ENCODE measurements around the gene ZDHHC7. TPM values are rescaled to one million over a fixed set of nuclear protein-coding genes. Genes with fewer than 3 reads are reported as not detected.
"Not testable (repeated sequence)": the region's sequence is repeated elsewhere in the genome, so short reads cannot be mapped to it uniquely, and the experiment has no call there.

Gene ZDHHC7
- 10 to 100 TPM; 28.1 to 28.7 TPM for total RNA-seq

- POLR2A ChIA-PET = interaction anchor here (0.9 to 2.2 kb wide), 5 partner anchors 8 to 76 kb away, joined by 3 to 21 read pairs (median 6); partner anchors contain the start of gene KIAA0513
- H3K27me3 Mint-ChIP-seq (ENCODE audit: low read depth) = peaks cover 4% of the 10 kb centered on the region
- H3K4me1 Mint-ChIP-seq (ENCODE audit: low read depth) = peaks cover 21% of the 10 kb centered on the region
- CTCF ChIA-PET = interaction anchor here (0.8 to 4.8 kb wide), 11 partner anchors 11 to 273 kb away, joined by 3 to 49 read pairs (median 4); partner anchors contain the start of gene KIAA0513
- H3K9me3 Mint-ChIP-seq (ENCODE audit: insufficient read depth) = no peaks in the 10 kb centered on the region
- H3K36me3 Mint-ChIP-seq (ENCODE audit: low read depth) = peaks cover 5% of the 10 kb centered on the region
- H3K27ac Mint-ChIP-seq = peak within 1 kb of the TSS; percentile 98
- DNase-seq = peak; percentile 91
- H3K4me3 Mint-ChIP-seq = peak within 1 kb of the TSS; percentile 96
- peak; percentile 94 for ATAC-seq
These were observed at the start of gene ZDHHC7 for GRCh38 chr16:85010931-85011845. ZDHHC7 (minus strand) TSS chr16:85011535; CDS start chr16:84990618, 20,917 bp downstream.

DNA sequence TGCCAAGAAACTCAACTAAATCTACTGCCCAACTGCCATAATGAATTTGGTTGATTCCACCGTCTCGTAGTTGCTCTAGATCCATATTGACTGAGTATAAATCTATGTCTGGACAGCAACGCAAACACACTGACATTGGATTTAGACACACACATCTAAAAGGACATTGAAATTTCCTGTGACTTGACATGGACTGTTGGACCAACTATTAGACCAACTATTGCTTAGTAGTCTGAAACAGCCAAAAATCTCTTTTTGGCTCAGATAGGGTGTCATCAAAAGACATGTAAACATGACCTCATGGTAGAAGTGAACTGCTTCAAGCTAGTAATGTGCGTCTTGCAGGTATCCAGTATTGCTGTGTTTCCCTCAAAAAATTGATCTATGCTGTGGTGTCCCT, 47.6 kb upstream of the ZDHHC7 start:
- no peak overlapping the region for H3K4me3 Mint-ChIP-seq
- H3K9me3 Mint-ChIP-seq (ENCODE audit: insufficient read depth) = no peaks in the 10 kb centered on the region
- H3K4me1 Mint-ChIP-seq (ENCODE audit: low read depth) = peaks cover 52% of the 10 kb centered on the region
- ATAC-seq (no peak), DNase-seq (no peak)
- H3K27ac Mint-ChIP-seq = no peak overlapping the region
- ChIA-PET POLR2A (no interaction called here), CTCF (interaction anchor here (0.8 to 1.5 kb wide), 3 partner anchors 12 to 31 kb away, joined by 3 to 5 read pairs (median 4); partner anchors contain the start of gene KIAA0513)
- peaks cover 4% of the 10 kb centered on the region for H3K36me3 Mint-ChIP-seq (ENCODE audit: low read depth)
- peaks cover 3% of the 10 kb centered on the region for H3K27me3 Mint-ChIP-seq (ENCODE audit: low read depth)

DNA sequence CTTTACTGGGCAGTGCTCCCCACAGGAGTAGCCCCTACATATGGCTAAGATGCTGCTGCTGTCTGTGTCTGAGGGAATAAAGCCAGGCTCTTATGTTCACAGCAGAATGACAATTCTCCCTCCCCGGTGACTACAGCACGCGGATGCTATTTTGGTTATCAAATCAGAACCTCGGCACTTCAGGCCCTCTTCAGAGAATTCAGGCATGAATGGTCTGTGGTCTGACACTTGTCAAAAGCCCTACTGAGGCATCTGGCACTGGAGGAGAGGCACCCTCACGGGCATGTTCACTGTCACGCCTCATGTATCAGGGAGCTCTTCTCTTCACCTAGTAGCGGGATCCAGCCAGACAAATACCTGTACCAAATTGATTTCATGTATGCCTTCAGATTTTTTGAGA, 46.6 kb upstream of the ZDHHC7 start:
- no peak for DNase-seq
- H3K4me3 Mint-ChIP-seq = no peak overlapping the region
- peaks cover 4% of the 10 kb centered on the region for H3K9me3 Mint-ChIP-seq (ENCODE audit: insufficient read depth)
- H3K36me3 Mint-ChIP-seq (ENCODE audit: low read depth) = peaks cover 9% of the 10 kb centered on the region
- H3K27me3 Mint-ChIP-seq (ENCODE audit: low read depth) = peaks cover 3% of the 10 kb centered on the region
- POLR2A ChIA-PET = no interaction called here
- CTCF ChIA-PET = interaction anchor here (1.5 to 3.1 kb wide), 2 partner anchors 11 to 30 kb away, joined by 4 to 23 read pairs; partner anchors contain the start of gene KIAA0513
- H3K27ac Mint-ChIP-seq = no peak overlapping the region
- no peak for ATAC-seq
- peaks cover 53% of the 10 kb centered on the region for H3K4me1 Mint-ChIP-seq (ENCODE audit: low read depth)

DNA sequence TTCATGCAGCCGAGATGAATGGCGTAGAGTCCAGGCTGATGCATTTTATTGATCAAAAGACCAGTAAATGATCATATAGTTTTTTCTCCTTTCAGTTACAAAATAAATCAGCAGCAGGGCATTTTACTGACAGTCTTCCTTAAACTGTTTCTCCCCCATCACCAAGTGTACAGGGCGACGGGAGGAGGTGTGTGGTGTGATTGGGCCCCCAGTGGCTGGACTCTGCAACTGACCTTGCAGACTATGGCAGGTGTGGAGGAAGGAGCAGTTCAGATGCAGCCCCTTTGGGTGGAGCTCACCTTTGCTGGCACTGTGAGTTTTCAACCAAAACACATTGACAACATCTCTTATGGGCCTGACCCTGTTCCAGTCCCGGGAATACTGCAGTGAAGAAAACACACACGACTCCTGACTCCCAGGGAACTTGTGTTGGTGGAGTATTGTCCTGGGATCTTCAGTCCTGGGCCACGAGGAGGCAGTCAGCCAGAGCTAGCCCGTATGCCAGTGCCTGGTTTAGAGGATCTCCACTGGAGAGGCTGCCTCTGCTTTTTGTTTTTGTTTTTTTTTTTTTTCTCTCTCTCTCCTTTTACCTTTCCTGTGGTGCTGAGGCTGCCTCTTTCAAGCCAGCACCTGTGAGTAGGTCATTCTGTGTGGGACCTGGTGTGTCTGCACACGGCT, 46.0 kb upstream of the ZDHHC7 start:
- POLR2A ChIA-PET = interaction anchor here (1.7 kb wide), 1 partner anchor 34 kb away, joined by 7 read pairs; no protein-coding TSS in a partner anchor
- peak overlapping the region; percentile 98 for H3K27ac Mint-ChIP-seq
- peaks cover 49% of the 10 kb centered on the region for H3K4me1 Mint-ChIP-seq (ENCODE audit: low read depth)
- H3K36me3 Mint-ChIP-seq (ENCODE audit: low read depth) = peaks cover 9% of the 10 kb centered on the region
- DNase-seq (no peak), ATAC-seq (no peak)
- H3K9me3 Mint-ChIP-seq (ENCODE audit: insufficient read depth) = peaks cover 4% of the 10 kb centered on the region
- CTCF ChIA-PET = interaction anchor here (2.9 to 3.1 kb wide), 2 partner anchors 30 kb away, joined by 23 to 27 read pairs; partner anchors contain the start of gene KIAA0513
- H3K27me3 Mint-ChIP-seq (ENCODE audit: low read depth) = peaks cover 3% of the 10 kb centered on the region
- peak overlapping the region; percentile 3 for H3K4me3 Mint-ChIP-seq

- peaks cover 9% of the 10 kb centered on the region for H3K36me3 Mint-ChIP-seq (ENCODE audit: low read depth)
- H3K4me3 Mint-ChIP-seq = peak overlapping the region; percentile 76
- ATAC-seq (no peak), DNase-seq (peak; percentile 33)
- H3K4me1 Mint-ChIP-seq (ENCODE audit: low read depth) = peaks cover 42% of the 10 kb centered on the region
- peaks cover 4% of the 10 kb centered on the region for H3K9me3 Mint-ChIP-seq (ENCODE audit: insufficient read depth)
- POLR2A ChIA-PET = interaction anchor here (0.9 to 2.1 kb wide), 6 partner anchors 9 to 49 kb away, joined by 3 to 19 read pairs (median 6); partner anchors contain the start of genes KIAA0513 and ZDHHC7
- H3K27ac Mint-ChIP-seq = peak overlapping the region; percentile 98
- H3K27me3 Mint-ChIP-seq (ENCODE audit: low read depth) = peaks cover 3% of the 10 kb centered on the region
- CTCF ChIA-PET = interaction anchor here (0.9 to 3.1 kb wide), 12 partner anchors 9 to 59 kb away, joined by 3 to 27 read pairs (median 4); partner anchors contain the start of gene KIAA0513
These were observed 44.9 kb upstream of the ZDHHC7 start for GRCh38 chr16:85056211-85056748.

DNA sequence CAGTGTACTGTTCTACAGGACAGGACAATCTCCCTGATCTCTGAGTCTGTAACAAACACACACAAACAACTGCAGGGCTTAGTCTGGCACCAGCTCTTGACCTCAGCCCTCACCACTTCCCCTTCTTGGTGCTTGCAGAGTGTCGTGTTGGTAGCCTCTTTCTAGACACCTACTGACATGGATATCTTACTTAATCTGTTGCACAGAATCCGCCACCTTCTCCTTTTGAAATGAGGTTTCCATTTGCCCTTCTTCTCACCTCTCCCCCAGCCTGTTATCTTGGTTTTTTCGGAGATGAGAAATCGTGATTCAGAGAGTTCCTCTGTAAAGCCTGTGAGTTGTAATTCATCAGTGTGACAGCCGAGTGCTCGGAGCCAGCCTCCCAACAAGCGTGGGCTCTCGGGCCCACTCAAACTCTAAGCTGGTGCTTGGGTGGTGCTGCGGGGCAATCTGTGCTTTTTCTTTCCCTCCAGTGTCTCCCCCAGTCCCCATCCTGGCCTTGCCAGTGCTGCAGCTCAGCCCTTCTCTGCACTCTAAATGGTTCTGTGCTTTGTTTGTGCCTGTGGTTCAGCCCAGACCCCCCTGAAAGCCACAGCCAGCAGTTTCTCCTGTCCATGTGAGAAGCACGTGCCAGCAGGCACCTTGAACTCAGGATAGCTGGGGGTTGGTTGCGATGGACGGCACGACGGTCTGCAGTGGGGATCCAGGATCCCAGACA, 44.3 kb upstream of the ZDHHC7 start:
- Mint-ChIP-seq H3K4me1 (ENCODE audit: low read depth) (peaks cover 41% of the 10 kb centered on the region), H3K9me3 (ENCODE audit: insufficient read depth) (peaks cover 4% of the 10 kb centered on the region), H3K4me3 (peak overlapping the region; percentile 76), H3K36me3 (ENCODE audit: low read depth) (peaks cover 9% of the 10 kb centered on the region), H3K27me3 (ENCODE audit: low read depth) (peaks cover 3% of the 10 kb centered on the region), H3K27ac (peak overlapping the region; percentile 98)
- ChIA-PET CTCF (interaction anchor here (0.9 to 3.1 kb wide), 13 partner anchors 9 to 59 kb away, joined by 3 to 27 read pairs (median 4); partner anchors contain the start of gene KIAA0513), POLR2A (interaction anchor here (0.9 to 2.1 kb wide), 6 partner anchors 9 to 50 kb away, joined by 3 to 19 read pairs (median 6); partner anchors contain the start of genes KIAA0513 and ZDHHC7)
- DNase-seq = peak; percentile 95
- peak; percentile 99 for ATAC-seq

GRCh38 chr16:85054948-85055492, 43.7 kb upstream of the ZDHHC7 start:
- Mint-ChIP-seq H3K4me1 (ENCODE audit: low read depth) (peaks cover 41% of the 10 kb centered on the region), H3K9me3 (ENCODE audit: insufficient read depth) (peaks cover 4% of the 10 kb centered on the region), H3K27ac (peak overlapping the region; percentile 98), H3K27me3 (ENCODE audit: low read depth) (peaks cover 3% of the 10 kb centered on the region), H3K36me3 (ENCODE audit: low read depth) (peaks cover 9% of the 10 kb centered on the region), H3K4me3 (peak overlapping the region; percentile 76)
- DNase-seq = no peak
- POLR2A ChIA-PET = interaction anchor here (1.1 to 2.1 kb wide), 4 partner anchors 8 to 44 kb away, joined by 4 to 19 read pairs (median 6); partner anchors contain the start of genes KIAA0513 and ZDHHC7
- CTCF ChIA-PET = interaction anchor here (1.0 to 3.1 kb wide), 6 partner anchors 8 to 60 kb away, joined by 4 to 27 read pairs (median 7); partner anchors contain the start of gene KIAA0513
- peak; percentile 2 for ATAC-seq

DNA sequence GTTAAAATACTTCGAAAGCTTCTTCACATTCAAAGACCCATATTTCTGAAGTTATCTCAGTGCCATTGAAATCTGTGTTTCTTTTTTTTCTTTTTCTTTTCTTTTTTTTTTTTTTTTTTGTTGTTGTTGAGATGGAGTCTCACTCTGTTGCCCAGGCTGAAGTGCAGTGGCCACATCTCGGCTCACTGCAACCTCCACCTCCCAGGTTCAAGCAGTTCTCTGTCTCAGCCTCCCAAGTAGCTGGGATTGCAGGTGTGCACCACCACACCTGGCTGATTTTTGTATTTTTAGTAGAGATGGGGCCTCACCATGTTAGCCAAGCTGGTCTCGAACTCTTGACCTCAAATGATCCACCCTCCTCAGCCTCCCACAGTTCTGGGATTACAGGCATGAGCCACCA, 43.0 kb upstream of the ZDHHC7 start:
- H3K27me3 Mint-ChIP-seq (ENCODE audit: low read depth); H3K9me3 Mint-ChIP-seq (ENCODE audit: insufficient read depth); DNase-seq; H3K4me3 Mint-ChIP-seq; POLR2A ChIA-PET; ATAC-seq; CTCF ChIA-PET; H3K36me3 Mint-ChIP-seq (ENCODE audit: low read depth): not testable (repeated sequence)
- Mint-ChIP-seq H3K4me1 (ENCODE audit: low read depth) (peaks cover 41% of the 10 kb centered on the region), H3K27ac (peak overlapping the region; percentile 98)

GRCh38 chr16:85052536-85052935, 41.2 kb upstream of the ZDHHC7 start:
- Mint-ChIP-seq H3K27ac (no peak overlapping the region), H3K27me3 (ENCODE audit: low read depth) (peaks cover 3% of the 10 kb centered on the region), H3K4me3 (no peak overlapping the region), H3K9me3 (ENCODE audit: insufficient read depth) (peaks cover 4% of the 10 kb centered on the region), H3K4me1 (ENCODE audit: low read depth) (peaks cover 39% of the 10 kb centered on the region), H3K36me3 (ENCODE audit: low read depth) (peaks cover 9% of the 10 kb centered on the region)
- ATAC-seq (no peak), DNase-seq (no peak)
- ChIA-PET POLR2A (no interaction called here), CTCF (no interaction called here)

DNA sequence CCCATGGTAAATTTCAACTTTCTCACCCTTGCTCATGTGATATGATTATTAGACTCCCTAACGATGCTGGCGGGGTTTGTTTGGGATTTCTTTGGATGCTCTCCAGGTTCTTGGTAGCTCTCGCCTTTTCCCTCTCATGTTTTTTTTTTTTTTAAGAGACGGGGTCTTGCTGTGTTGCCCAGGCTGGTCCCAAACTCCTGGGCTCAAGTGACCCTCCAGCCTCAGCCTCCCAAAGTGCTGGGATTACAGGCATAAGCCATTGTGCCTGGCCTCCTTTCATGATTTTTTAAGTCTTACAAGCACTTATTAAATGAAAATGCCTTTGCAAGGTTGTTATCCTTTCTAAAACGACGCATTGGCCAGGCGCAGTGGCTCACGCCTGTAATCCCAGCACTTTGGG, 40.3 kb upstream of the ZDHHC7 start:
- H3K4me3 Mint-ChIP-seq = no peak overlapping the region
- no peaks in the 10 kb centered on the region for H3K27me3 Mint-ChIP-seq (ENCODE audit: low read depth)
- ChIA-PET POLR2A (no interaction called here), CTCF (interaction anchor here (1.5 kb wide), 1 partner anchor 35 kb away, joined by 5 read pairs; no protein-coding TSS in a partner anchor)
- ATAC-seq = no peak
- peaks cover 9% of the 10 kb centered on the region for H3K36me3 Mint-ChIP-seq (ENCODE audit: low read depth)
- peaks cover 4% of the 10 kb centered on the region for H3K9me3 Mint-ChIP-seq (ENCODE audit: insufficient read depth)
- peaks cover 38% of the 10 kb centered on the region for H3K4me1 Mint-ChIP-seq (ENCODE audit: low read depth)
- H3K27ac Mint-ChIP-seq = no peak overlapping the region
- DNase-seq = no peak

Measured in activated CD8-positive, alpha-beta T cell treated with anti-CD3 and anti-CD28 coated beads, Interleukin-2, amount 10 ng/mL, durations not matched to agents 7 days and 5 days (primary cell).